H1 (cell line): ENCODE measurements around the gene AUH. TPM values are rescaled to one million over a fixed set of nuclear protein-coding genes. Genes with fewer than 3 reads are reported as not detected.

Experiments used
- CHD1 ChIP-seq: IDR thresholded peaks from 2 replicates; pipeline ENCODE4 v1.6.1; 2012; ENCODE audit warnings: low read depth, low read length, improper control_type of control experiment
- CTBP2 ChIP-seq: IDR thresholded peaks from 2 replicates; pipeline ENCODE4 v1.7.0; 2011; ENCODE audit warnings: borderline replicate concordance, mild to moderate bottlenecking, moderate library complexity, mixed read lengths, low read length; ENCODE audit not compliant: insufficient read depth, insufficient read length
- POU5F1 ChIP-seq: IDR thresholded peaks from 2 replicates; pipeline ENCODE4 v1.6.1; 2011; ENCODE audit warnings: low read depth, mild to moderate bottlenecking, low read length, moderate library complexity
- polyA plus RNA-seq, 7 experiments: library from polyadenylated mRNA; depleted of rRNA in 3 of 7; stranded (reverse) in 5 of 7; unstranded in 2 of 7; fragments of >200 nt in 5 of 7; fragments of 200-250 nt in 2 of 7; gene quantifications; 1 replicate in 5 of 7; 2 replicates in 1 of 7; 4 replicates in 1 of 7; pipeline versions ENCODE4 v1.2.1 to v1.2.3, GENCODE V29; 2011 to 2013; ENCODE audit warnings: missing spikeins in 2 of 7, mixed read lengths in 2 of 7
- total RNA-seq: library from RNA; stranded (reverse); fragmentation: NEBNext Ultra II Directional; extraction: Animal tissue kit (Norgen Biotek cat#: 25700); gene quantifications from 2 replicates; pipeline ENCODE4 v1.2.1, GENCODE V29; 2021

AUH gene
- total and polyA plus RNA-seq, 2 of the 8 experiments (the other 6 are each of a cell fraction or from before 2014, with no cell fraction given) = 5.8 to 21.9 TPM

DNA sequence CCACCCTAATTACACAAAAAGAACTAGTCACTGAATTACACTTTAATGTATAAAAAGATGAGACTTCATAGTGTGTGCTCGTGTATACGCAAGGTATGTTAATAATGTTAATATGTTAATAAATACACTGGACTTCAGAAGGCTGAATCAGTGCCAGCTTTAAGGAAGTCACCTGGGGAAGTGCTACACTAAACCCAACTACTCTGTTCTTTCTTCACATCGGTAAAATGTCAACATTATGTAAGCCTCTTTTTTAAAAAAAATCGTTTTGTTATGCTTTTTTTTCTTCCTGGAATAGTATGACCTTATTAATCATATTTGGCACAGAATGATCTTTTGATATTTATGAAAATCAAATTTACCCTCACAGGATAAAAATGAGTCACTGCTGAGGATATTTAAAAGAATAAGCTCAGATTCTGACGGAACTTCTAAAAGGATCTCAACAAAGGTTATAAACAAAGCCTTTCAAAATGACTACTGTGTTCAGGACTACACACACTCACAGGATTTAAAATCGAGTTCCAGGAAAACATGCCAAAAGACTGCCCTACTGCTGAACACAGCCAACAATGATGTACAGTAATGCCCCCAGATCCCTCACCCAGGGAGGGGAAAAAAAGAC is 75.9 kb downstream of the AUH start (continued):
- TF ChIP-seq POU5F1 = no peak
- TF ChIP-seq CHD1 = no peak
- TF ChIP-seq CTBP2 = no peak
